Neural cell (in vitro differentiated cells): Measurements from ENCODE around the gene VPS54. TPM values are rescaled to one million over a fixed set of nuclear protein-coding genes. Genes with fewer than 3 reads are reported as not detected.
"Not testable (repeated sequence)": the region's sequence is repeated elsewhere in the genome, so short reads cannot be mapped to it uniquely, and the experiment has no call there.

Source experiments
- H2AFZ ChIP-seq: fragments of 200-600, 300-800 bp; sonication (generic), shearing (Covaris generic); 2 replicates; pipeline ENCODE4 v1.6.0; 2014; ENCODE audit warnings: low read depth, mild to moderate bottlenecking, antibody characterized with exemption, low read length, moderate library complexity
- H3F3A ChIP-seq: fragments of 200-600 bp; shearing (Covaris generic); 2 replicates; pipeline ENCODE4 v1.6.1; 2016; ENCODE audit warnings: mild to moderate bottlenecking, moderate library complexity, mixed read lengths, antibody characterized with exemption, low read length; ENCODE audit not compliant: insufficient read depth, poor library complexity, severe bottlenecking
- H3K27ac ChIP-seq: fragments of 200-600, 300-800 bp; sonication (generic), shearing (Covaris generic); 2 replicates; pipeline ENCODE4 v1.5.1; 2014; ENCODE audit warnings: mild to moderate bottlenecking, low read length, moderate library complexity
- H3K27me3 ChIP-seq: fragments of 300-800, 200-600 bp; sonication (generic), shearing (Covaris generic); 2 replicates; pipeline ENCODE4 v1.6.0; 2014; ENCODE audit warnings: mild to moderate bottlenecking, low read depth, low read length, moderate library complexity; ENCODE audit not compliant: insufficient read depth
- H3K36me3 ChIP-seq: fragments of 300-800, 200-600 bp; sonication (generic), shearing (Covaris generic); 2 replicates; pipeline ENCODE4 v1.5.1; 2014; ENCODE audit warnings: mild to moderate bottlenecking, antibody characterized with exemption, low read length, moderate library complexity; ENCODE audit not compliant: insufficient read depth
- H3K4me2 ChIP-seq: fragments of 300-800, 200-600 bp; sonication (generic), shearing (Covaris generic); 2 replicates; pipeline ENCODE4 v1.6.0; 2014; ENCODE audit warnings: mild to moderate bottlenecking, low read length
- H3K4me3 ChIP-seq: fragments of 300-800, 200-600 bp; sonication (generic), shearing (Covaris generic); 2 replicates; pipeline ENCODE4 v1.5.1; 2014; ENCODE audit warnings: mild to moderate bottlenecking, low read length, moderate library complexity
- H3K79me2 ChIP-seq: fragments of 200-600 bp; shearing (Covaris generic); replicated peaks from 2 replicates; pipeline ENCODE4 v1.6.0; 2014; ENCODE audit warnings: mild to moderate bottlenecking, low read length, moderate library complexity; ENCODE audit not compliant: insufficient read depth
- H3K9ac ChIP-seq: fragments of 300-800, 200-600 bp; sonication (generic), shearing (Covaris generic); 2 replicates; pipeline ENCODE4 v1.6.1; 2016; ENCODE audit warnings: mild to moderate bottlenecking, low read length, mixed read lengths
- H3K9me2 ChIP-seq: fragments of 200-600 bp; shearing (Covaris generic); 2 replicates; pipeline ENCODE4 v1.6.1; 2016; ENCODE audit warnings: mild to moderate bottlenecking, low read length, mixed read lengths; ENCODE audit not compliant: insufficient read depth
- H3K9me3 ChIP-seq: fragments of 200-600, 300-800 bp; sonication (generic), shearing (Covaris generic); 2 replicates; pipeline ENCODE4 v1.6.1; 2016; ENCODE audit warnings: mild to moderate bottlenecking, mixed run types, low read length, moderate library complexity, mixed read lengths
- H4K20me1 ChIP-seq: fragments of 200-600 bp; shearing (Covaris generic); 2 replicates; pipeline ENCODE4 v1.6.1; 2016; ENCODE audit warnings: mild to moderate bottlenecking, mixed run types; ENCODE audit not compliant: insufficient read depth
- EP300 ChIP-seq: fragments of 450-650 bp; conservative IDR thresholded peaks from 2 replicates; pipeline ENCODE4 v1.6.1; 2014; ENCODE audit warnings: antibody characterized with exemption, mild to moderate bottlenecking, moderate library complexity; ENCODE audit not compliant: poor library complexity, severe bottlenecking
- EZH2 ChIP-seq: fragments of 200-600, 300-800 bp; shearing (Covaris generic), sonication (generic); IDR thresholded peaks from 2 replicates; pipeline ENCODE4 v1.6.1; 2014; ENCODE audit warnings: antibody characterized with exemption, low read length, borderline replicate concordance, mild to moderate bottlenecking; ENCODE audit not compliant: insufficient read depth, poor library complexity, severe bottlenecking
- MXI1 ChIP-seq: fragments of 450-650 bp; conservative IDR thresholded peaks from 2 replicates; pipeline ENCODE4 v1.6.1; 2014; ENCODE audit warnings: antibody characterized with exemption, mild to moderate bottlenecking; ENCODE audit not compliant: poor library complexity, severe bottlenecking
- POLR2AphosphoS5 ChIP-seq: IDR thresholded peaks from 2 replicates; pipeline ENCODE4 v1.6.1; 2012
- RAD21 ChIP-seq: fragments of 450-650 bp; conservative IDR thresholded peaks from 2 replicates; pipeline ENCODE4 v1.6.1; 2014; ENCODE audit warnings: antibody characterized with exemption, mild to moderate bottlenecking, moderate library complexity
- SMC3 ChIP-seq: fragments of 450-650 bp; conservative IDR thresholded peaks from 2 replicates; pipeline ENCODE4 v1.6.1; 2014; ENCODE audit warnings: antibody characterized with exemption, mild to moderate bottlenecking, moderate library complexity; ENCODE audit not compliant: poor library complexity
- TAF1 ChIP-seq: IDR thresholded peaks from 2 replicates; pipeline ENCODE4 v1.6.1; 2012; ENCODE audit warnings: low read depth
- polyA plus RNA-seq: library from polyadenylated mRNA; depleted of rRNA; stranded (reverse); fragments of >200 nt; gene quantifications from 2 replicates; pipeline ENCODE4 v1.2.3, GENCODE V29; 2014
- TF ChIP-seq, protein P1 (sequence below): fragments of 450-650 bp; IDR thresholded peaks from 2 replicates; pipeline ENCODE4 v1.5.1; 2014; ENCODE audit warnings: antibody characterized with exemption, mild to moderate bottlenecking, moderate library complexity; ENCODE audit not compliant: poor library complexity, severe bottlenecking
- TF ChIP-seq, protein P2 (sequence below): IDR thresholded peaks from 2 replicates; pipeline ENCODE4 v1.6.1; 2012; ENCODE audit warnings: borderline replicate concordance

The VPS54 gene
- polyA plus RNA-seq, 1 donor from 2014 or later: 34.2 TPM

DNA sequence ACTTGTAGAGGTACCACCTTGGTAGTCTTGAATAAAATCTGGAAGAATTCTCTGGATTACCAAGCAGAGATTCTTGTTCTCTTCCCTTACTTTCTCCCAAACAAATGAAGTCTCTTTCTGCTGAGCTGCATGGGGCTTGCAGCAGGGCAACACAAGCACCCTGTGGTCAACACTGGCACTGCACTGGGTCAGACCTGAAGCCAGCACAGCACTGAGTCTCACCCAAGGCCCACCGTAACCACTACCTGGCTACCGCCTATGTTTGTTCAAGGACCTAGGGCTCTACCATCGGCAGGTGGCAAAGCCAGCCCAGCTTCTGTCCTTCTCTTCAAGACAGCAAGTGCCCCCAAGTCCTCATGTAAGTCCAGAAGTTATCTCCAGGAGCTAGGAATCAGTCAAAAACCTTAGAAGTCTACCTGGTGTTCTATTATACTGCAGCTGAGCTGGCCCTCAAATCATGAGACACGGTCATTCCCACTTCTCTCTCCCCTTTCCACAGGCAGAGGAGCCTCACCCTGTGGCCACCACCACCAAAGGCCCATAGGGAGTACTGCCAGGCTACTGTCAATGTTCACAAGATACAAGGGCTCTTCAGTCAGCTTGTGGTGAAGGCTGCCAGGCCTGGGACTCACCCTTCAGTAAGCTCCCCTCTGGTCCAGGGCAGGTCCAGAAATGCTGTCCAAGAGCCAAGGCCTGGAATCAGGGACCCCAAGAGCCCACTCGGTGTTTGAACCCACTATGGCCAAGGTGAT lies 18.4 kb downstream of the VPS54 start:
- TF ChIP-seq MXI1 (no peak), EZH2 (no peak), SMC3 (no peak), EP300 (no peak), RAD21 (no peak), TAF1 (no peak), POLR2AphosphoS5 (no peak)
- TF ChIP-seq, protein P1, sequence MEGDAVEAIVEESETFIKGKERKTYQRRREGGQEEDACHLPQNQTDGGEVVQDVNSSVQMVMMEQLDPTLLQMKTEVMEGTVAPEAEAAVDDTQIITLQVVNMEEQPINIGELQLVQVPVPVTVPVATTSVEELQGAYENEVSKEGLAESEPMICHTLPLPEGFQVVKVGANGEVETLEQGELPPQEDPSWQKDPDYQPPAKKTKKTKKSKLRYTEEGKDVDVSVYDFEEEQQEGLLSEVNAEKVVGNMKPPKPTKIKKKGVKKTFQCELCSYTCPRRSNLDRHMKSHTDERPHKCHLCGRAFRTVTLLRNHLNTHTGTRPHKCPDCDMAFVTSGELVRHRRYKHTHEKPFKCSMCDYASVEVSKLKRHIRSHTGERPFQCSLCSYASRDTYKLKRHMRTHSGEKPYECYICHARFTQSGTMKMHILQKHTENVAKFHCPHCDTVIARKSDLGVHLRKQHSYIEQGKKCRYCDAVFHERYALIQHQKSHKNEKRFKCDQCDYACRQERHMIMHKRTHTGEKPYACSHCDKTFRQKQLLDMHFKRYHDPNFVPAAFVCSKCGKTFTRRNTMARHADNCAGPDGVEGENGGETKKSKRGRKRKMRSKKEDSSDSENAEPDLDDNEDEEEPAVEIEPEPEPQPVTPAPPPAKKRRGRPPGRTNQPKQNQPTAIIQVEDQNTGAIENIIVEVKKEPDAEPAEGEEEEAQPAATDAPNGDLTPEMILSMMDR: no peak
- TF ChIP-seq, protein P2, sequence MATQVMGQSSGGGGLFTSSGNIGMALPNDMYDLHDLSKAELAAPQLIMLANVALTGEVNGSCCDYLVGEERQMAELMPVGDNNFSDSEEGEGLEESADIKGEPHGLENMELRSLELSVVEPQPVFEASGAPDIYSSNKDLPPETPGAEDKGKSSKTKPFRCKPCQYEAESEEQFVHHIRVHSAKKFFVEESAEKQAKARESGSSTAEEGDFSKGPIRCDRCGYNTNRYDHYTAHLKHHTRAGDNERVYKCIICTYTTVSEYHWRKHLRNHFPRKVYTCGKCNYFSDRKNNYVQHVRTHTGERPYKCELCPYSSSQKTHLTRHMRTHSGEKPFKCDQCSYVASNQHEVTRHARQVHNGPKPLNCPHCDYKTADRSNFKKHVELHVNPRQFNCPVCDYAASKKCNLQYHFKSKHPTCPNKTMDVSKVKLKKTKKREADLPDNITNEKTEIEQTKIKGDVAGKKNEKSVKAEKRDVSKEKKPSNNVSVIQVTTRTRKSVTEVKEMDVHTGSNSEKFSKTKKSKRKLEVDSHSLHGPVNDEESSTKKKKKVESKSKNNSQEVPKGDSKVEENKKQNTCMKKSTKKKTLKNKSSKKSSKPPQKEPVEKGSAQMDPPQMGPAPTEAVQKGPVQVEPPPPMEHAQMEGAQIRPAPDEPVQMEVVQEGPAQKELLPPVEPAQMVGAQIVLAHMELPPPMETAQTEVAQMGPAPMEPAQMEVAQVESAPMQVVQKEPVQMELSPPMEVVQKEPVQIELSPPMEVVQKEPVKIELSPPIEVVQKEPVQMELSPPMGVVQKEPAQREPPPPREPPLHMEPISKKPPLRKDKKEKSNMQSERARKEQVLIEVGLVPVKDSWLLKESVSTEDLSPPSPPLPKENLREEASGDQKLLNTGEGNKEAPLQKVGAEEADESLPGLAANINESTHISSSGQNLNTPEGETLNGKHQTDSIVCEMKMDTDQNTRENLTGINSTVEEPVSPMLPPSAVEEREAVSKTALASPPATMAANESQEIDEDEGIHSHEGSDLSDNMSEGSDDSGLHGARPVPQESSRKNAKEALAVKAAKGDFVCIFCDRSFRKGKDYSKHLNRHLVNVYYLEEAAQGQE: no peak
- no peaks in the 10 kb centered on the region for H4K20me1 ChIP-seq
- H3K27ac ChIP-seq: no peak overlapping the region
- H3K4me2 ChIP-seq: no peak overlapping the region
- no peak overlapping the region for H3K4me3 ChIP-seq
- H3F3A ChIP-seq: no peaks in the 10 kb centered on the region
- peaks cover 9% of the 10 kb centered on the region for H3K79me2 ChIP-seq
- no peaks in the 10 kb centered on the region for H3K27me3 ChIP-seq
- H3K9me2 ChIP-seq: no peaks in the 10 kb centered on the region
- no peaks in the 10 kb centered on the region for H3K36me3 ChIP-seq
- H3K9ac ChIP-seq: no peak overlapping the region
- H3K9me3 ChIP-seq: no peaks in the 10 kb centered on the region
- H2AFZ ChIP-seq: no peak overlapping the region

DNA sequence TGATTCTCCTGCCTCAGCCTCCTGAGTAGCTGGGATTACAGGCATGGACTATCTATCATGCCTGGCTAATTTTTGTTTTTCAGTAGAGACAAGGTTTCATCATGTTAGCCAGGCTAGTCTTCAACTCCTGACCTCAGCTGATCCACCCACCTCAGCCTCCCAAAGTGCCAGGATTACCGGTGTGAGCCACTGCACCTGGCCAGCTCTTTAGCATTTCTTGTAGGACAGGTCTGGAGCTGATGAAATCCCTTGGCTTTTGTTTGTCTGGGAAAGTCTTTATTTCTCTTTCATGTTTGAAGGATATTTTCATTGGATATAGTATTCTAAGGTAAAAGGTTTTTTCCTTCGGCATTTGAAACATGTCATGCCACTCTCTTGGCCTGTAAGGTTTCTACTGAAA lies 20.2 kb downstream of the VPS54 start:
- H3K9me2 ChIP-seq: no peaks in the 10 kb centered on the region
- no peaks in the 10 kb centered on the region for H3K36me3 ChIP-seq
- H3K79me2 ChIP-seq: peaks cover 9% of the 10 kb centered on the region
- no peak overlapping the region for H3K27ac ChIP-seq
- H3K9me3 ChIP-seq: no peaks in the 10 kb centered on the region
- H2AFZ ChIP-seq: no peak overlapping the region
- H3K4me2 ChIP-seq: no peak overlapping the region
- H4K20me1 ChIP-seq: no peaks in the 10 kb centered on the region
- no peak for TF ChIP-seq RAD21
- TF ChIP-seq EP300: no peak
- no peak for TF ChIP-seq MXI1
- TF ChIP-seq, protein P2: no peak
- TF ChIP-seq POLR2AphosphoS5: no peak
- TF ChIP-seq, protein P1: no peak
- no peaks in the 10 kb centered on the region for H3K27me3 ChIP-seq
- no peak overlapping the region for H3K4me3 ChIP-seq
- H3F3A ChIP-seq: no peaks in the 10 kb centered on the region
- H3K9ac ChIP-seq: no peak overlapping the region

DNA sequence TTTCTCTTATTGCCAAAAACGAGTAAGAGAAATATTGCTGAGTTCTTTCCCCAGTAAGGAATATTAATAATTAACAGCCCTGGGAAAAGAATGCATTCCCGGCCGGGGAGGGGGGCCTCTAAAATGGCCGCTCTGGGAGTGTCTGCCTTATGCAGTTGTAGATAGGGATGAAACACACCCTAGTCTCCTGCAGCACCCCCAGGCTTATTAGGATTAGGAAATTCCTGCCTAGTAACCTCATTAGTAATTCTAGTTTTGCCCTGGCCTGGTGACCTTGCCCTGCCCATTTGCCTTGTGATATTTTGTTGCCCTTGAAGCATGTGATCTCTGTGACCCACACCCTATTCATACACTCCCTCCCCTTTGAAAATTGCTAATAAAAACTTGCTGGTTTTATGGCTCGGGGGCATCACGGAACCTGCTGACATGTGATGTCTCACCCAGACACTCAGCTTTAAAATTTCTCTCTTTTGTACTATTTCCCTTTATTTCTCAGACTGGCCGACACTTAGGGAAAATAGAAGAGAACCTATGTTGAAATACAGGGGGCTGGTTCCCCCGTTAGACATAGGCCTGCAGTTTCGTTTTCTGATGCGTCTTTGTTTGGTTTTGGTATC lies 22.5 kb downstream of the VPS54 start:
- not testable (repeated sequence) for H3F3A ChIP-seq, H3K9me3 ChIP-seq, H3K27ac ChIP-seq, H3K36me3 ChIP-seq, H3K9me2 ChIP-seq, H3K79me2 ChIP-seq, H3K4me2 ChIP-seq, H2AFZ ChIP-seq, H4K20me1 ChIP-seq, H3K9ac ChIP-seq, H3K27me3 ChIP-seq, H3K4me3 ChIP-seq
